HuH-7 (cell line): ENCODE measurements around the gene CADM1.

Source experiments
- DNase-seq: peaks from one replicate; pipeline ENCODE4 v3.0.0; 2011; ENCODE audit warnings: low spot score

Gene CADM1

DNA sequence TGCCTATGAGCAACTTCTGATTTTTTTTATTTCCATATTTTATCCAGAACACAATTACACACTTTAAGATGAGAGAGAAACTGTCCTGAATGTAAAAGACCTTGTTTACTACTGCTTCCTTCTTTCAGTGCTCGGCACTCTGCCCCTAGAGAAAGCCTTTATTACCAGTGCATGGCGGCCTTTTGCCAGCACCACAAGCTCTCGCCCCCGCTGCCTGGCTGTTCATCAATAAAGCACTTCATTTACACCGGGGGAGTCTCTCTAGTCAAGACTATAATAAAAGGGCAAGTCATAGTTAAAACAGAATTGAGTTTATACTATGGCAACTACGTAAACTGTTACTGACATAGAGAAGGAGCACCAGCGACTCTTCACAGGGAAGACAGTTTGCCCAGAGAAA is 259.5 kb downstream of the CADM1 start:
- no peak for DNase-seq

DNA sequence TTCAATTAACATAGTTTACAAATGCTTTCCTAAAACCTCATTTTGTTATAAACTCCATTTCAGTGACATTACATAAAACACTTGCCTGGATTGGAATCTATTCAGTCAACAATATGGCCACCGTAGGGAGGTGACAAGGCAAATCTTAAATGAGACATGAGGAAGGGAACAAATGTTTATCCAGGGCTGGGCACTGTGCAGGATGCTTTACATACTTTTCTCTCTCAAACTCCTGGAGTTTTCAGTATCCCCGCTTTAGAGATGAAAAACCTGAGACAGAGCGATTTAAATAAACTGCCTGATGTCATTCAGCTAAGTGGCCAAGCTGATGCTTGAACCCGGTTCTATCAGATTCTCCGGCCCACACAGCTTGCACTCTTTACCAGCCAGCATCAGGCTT is 259.9 kb downstream of the CADM1 start:
- no peak for DNase-seq

DNA sequence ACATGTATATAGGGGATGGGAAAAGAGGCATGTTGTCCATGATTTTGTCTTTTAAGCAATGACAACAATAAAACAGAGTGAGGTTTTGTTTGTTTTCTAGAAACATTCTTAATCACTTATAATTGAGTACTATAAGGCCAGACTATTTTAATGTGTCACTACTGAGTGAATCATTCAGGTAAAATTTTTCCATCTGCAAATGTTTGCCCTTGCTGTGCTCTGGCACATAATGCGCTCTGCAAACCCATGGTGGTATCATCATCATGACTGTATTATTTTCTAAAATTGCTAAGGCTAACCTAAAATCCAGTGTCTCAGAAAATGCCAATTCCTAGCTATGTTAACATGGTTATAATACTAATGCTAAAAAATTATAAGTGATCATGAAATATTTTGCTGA is 261.2 kb downstream of the CADM1 start:
- DNase-seq, result no peak

DNA sequence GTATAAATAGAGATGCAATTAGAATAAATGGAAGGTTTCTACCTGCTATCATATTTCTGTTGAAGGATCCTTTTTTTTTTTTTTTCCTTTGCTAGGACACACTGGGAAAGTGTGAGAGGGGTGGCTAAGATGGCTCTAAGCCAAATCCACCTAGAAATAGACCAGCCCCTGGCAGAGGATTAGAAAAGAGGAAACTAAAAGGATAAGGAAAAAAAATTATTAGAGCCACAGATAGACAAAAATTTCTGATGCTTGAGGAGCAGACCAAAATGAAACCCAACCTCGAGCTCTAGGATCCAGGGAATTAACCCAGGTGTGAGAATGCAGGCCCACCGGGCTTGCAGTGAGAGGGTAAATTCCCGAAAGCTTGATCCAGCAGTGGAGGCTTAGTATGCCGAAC is 262.3 kb downstream of the CADM1 start:
- no peak for DNase-seq

DNA sequence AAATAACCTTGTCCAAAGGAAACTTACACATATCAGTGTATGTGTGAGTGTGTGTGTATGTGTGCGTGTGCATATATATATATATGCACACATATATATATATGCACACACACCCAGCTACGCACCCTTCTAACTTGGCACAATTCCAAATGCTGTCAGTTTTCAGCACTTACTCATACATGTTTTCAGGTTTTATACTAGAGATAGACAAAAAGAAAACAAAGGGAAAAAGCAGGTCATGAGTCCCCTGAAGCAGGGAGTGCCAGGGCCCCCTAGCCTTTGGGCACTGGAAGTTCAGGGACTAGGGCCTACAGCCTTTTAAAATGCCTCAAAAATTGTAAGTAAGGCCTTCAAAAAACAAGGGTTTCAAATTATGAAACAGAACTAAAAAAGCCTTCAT is 265.4 kb downstream of the CADM1 start:
- no peak for DNase-seq

DNA sequence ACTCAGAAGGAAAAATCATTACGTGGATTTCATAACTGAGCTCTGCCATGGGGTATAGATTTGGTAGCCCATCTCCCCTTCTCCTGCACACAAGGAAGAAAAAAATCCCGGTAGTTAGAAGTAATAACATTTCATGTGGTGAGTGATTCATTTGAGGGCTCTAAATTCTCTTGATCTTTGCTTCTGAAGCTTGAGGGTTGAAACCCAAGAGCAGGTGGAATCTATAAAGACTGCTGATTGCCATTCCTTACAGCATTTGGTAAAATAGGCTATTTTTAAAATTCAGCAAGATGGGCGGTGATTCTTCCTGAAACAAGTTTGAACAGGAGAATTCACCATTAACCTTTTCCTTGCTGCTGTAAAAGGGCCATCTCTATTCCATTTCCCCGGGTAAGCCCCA is 266.1 kb downstream of the CADM1 start:
- DNase-seq, result no peak

DNA sequence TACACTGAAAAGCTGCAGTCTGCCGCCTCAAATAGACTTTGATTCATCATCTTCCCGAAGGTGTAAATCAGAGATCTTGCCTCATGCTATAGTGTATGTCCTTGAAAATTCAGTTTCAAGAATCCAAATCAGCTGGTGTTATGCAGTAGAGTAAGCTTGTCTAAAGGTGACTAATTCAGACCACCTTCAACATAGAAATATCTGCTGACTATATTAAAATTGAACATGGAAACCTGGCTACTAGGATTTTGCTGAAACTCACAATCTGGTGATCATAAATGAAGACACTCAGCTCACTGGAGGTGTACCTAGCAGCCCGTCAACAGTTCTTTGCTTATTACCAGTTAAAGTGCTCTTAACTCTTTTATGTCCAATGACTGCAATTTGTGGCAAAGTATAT is 266.6 kb downstream of the CADM1 start:
- DNase-seq, result no peak

DNA sequence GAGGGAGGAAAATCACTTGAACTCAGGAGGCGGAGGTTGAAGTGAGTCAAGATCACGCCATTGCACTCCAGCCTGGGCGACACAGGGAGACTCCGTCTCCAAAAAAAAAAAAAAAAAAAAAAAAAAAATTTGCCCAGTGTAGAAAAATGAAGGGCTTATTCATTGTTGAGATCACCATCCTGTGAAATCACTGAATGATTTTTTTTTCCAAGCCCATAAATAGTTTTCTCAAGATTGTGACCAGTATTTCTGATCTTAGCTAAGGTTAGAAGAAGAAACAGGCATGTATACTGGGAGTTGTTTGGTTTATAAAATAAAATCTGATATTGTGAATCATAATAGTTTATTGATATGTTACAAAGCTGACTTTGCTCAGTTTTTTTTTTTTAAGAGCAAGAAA is 269.4 kb downstream of the CADM1 start:
- no peak for DNase-seq

DNA sequence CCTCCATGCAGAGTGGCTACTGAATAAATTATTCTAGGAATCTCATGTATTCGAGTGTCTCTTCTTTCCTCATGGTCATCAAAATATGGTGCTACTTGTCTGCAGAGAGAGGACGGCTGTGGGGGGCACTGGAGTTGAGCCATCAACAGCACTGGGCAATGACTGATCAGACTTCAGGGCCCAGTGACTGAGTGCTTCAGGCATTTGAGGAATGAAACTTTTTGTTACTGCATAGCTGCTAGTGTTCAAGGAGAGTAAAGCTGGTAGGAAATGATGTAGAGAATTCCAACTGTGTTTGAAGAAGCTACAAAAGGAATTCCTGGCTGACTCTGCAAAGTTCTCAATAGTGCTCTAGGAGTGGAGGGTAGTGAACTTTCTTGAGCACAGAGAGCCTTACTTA is 277.7 kb downstream of the CADM1 start:
- DNase-seq, result no peak

DNA sequence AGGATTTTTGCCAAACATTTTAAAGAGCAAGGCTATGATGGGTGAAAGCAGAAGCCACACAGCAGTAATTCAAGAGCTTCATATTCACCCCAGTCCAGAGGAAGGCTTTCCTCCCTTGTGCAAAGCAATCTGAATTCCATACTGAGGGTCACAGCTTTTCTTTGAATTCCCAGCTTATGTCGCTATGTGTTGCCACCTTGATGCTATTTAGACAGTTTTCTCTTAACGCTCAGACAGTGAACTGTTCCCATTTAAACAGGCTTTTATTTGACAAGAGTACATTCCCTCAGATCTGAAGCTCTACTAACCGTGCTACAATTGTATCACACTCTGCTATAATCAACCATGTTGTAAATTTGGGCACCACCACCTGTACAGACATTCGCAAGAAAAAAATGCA is 279.7 kb downstream of the CADM1 start:
- no peak for DNase-seq

DNA sequence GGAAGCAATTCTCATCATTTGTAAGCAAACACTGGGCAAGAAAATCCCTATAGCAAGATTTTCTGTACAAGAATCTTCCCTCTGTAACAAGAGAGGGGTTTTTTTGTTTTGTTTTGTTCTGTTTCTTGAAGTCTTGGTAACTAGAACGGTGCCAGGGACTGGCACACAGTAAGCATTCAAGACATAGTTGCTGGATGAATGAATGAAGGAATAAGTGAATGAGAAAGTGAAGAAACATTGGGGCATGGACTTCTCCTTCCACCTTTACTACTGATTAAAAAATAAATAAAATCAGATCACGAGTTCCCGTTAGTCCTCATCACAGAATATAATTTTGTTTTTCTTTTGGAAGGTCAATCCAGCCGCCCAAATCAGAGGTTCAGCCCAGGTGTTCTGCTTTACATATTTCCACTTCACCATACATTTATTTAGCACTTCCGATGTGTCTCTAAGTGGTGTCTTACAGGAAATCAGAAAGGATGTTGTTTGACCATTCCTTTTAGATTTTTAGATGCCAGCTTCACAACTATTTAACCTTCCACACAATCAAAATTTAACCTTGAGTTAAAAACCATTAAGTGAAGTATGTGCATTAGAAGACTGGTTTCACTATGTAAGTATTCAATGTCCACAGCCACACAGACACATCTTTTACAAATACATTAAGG is 281.2 kb downstream of the CADM1 start:
- no peak for DNase-seq

DNA sequence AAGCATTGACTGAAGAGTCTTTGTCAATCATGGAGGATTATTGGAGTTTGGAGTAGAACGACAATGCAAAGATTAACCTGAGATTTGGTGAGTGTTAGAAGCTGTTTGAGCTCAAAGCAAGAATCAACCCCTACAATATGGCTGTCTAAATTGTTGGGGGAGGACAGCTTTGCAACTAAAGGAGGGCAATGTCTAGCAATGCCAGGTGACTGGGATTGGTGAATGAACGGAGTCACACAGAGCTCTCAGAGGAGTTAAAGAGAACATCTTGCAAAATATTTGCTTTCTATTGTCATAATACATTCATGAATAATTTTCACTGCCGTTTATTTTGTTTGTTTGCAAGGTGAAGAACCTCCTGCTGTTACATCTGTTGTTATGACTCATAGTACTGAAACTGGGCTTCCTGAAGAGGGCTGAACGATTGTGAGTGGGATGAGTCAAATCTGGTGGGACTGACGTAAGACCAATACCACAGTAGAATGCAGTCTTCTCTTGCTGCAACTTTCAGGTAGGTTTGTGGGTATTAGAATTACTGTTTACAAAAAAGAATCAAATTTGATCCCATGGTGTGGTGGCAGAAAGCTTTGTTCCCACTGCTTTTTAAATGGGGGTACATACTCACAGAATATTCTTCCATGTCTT is 281.9 kb downstream of the CADM1 start:
- DNase-seq, result no peak

DNA sequence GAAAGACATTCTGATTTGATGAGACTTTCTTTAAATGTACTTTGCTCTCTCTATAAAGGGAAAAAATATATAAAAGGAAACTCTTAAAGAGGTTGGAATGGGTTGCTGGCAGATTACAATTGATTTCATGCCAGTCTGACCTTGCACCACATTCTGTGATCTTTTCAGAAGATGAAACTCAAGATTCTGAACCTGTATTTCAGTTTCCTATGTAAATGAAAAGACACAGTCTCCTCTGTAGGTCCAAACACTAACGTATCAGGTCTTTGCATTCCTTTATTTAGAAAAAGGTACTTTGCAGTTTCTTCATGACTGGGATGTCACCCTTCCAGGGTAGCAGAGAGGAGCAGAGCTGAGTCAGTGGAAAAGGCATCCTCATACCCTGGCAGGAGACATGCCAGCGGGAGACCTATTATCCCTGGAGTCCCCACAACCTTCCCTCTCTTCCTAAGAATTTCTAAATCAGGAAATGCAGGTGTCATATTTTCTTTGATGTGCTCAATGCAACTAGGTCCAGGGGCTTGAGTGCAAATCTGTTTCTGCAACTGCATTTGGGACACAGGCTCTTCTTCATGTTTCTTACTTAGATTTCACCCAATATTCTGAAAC is 282.6 kb downstream of the CADM1 start:
- no peak for DNase-seq

DNA sequence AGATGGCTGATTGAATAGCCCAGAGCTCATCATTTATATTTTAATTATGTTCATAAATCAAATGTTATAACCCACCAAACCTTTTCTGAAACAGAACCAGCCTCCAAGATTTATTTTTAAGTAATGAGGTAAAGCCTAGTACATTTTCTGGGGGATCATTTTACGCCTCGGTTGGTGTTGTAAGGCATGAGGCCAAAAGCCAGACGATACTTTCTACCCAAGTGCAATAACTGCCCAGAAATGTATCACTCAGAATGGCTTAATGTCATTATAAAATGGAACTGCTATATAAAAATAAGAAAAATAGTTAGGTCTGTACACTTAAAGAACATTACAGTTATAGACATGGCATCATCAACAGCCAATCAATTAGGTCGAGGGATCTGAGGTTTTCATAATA is 283.3 kb downstream of the CADM1 start:
- DNase-seq, result no peak

DNA sequence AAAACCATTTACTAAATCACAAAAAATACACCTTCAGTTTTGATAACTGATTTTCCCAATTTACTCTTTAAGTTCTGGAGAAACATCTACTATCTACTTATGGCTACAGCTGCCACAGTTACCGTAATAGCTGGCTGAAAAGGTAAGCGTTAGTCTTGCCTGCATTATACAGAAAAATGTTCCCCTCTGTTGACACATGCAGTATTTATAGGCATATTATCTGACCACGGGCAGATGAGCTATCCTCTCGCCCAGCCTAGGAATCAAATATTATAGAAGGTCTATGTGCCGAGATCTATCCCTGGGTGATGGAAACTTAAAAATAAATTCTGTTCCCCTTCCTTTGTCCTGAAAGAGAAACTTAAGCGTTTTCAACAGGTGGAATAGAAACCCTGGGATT is 283.8 kb downstream of the CADM1 start:
- no peak for DNase-seq

DNA sequence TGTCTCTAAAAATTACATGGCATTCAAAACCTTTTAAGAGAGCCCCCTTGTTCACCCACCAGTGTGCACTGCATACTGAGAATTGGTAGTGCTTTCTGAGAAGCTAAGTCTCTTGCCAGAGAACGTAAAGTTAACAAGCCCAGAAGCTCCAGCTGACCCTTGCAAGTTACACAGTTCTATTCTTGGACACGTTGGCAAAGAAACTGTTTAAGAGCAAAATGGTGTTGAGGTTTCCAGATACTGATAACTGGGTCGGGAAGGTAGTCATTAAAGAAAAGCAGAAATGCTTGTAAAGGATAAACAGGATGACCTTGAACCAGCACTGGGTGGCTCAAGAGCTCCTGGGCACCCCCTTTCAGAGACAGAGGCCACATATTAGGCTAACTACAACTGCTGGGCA is 284.8 kb downstream of the CADM1 start:
- no peak for DNase-seq

DNA sequence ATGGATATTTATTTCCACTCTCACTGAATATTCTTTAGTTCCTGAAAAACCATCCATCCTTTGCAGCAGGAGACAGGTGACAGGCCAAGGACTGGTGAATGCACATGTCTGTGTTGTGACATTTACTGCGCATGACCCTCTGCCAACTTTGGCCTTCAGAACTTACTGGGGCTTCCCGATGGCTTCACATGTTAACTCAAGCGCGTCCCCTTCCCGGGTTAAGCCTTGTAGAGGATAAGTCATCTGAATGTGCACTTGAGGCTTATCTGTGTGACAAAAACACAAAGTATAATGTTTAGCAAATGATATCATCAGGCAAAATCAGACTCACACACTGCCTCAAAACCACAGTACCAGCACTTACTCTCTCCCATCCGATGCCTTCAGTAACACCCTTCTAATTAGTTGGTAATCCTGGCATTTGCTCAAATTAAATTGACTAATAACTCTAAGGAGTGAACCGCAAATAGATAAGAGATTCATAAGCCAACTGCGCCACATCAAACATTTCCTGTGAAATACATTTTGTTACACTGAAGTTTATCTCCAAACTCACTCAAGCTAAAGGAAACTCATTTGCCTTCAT is 286.4 kb downstream of the CADM1 start:
- no peak for DNase-seq

DNA sequence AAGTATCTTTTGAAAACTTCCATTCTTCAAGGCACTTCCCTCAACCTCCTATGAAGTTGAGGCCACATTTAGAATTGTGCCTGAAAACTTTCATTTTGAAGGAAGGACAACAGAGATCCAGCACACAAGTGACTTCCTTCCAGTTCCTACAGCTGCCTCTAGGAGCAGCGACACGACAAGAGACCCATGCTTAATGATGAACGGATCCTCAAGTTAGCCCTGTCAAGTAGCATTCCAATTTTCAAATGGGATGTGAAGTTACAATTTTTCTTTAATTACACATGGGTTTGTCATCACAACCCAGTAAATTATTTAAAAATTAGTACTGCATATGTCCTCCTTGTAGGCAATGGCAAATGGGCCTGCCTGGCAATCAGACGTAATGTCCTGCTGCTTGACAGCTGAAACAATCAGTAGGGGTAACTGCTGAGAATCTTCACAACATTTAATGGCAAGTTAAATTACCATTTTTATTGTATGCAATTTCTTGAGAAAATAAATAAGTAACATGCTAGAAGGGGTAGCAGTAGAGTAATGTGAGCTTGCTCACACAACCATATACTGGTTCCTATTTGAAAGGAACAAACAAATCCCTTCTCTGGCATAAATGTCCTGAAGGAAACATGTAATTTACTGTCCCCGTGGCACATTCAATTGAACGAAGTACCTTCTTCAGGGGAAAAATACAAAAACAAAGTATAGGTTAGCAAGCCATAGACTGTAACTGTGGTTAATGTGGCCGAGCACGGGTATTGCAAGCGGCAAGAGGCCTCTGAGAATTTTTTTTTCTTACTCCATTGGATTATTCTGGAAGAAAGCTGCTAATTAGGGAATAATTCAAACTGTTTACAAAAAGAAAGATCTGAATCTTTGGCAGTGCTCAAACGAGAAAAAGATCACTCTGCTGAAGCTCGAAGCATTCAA is 288.3 kb downstream of the CADM1 start:
- peak; percentile 19 for DNase-seq

DNA sequence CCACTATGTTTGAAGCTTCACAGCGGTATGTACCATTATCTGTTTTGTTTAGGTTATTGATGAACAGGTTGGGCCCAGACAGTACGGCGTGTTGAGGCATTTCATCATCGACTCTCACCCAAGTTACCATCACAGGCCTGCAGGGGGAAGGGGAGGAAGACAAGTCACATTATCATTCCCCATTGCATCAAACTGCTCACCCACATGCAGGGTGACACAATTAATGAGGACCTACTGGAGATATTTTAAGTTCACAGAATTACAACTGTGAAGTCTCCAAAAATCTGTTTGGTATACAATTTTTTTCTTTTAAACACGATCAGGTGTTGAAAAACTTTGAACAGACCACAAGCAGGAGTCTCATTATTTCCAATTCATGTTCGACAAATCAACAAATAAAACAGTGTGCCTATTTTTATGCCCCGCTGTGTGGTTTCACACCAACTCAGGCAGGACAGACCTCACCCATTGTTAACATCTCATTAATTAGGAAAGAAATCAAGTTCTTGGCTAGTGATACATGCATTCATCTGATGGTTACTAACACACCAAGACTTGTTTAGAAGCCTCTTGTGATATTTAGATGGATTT is 289.5 kb downstream of the CADM1 start:
- DNase-seq, result no peak

DNA sequence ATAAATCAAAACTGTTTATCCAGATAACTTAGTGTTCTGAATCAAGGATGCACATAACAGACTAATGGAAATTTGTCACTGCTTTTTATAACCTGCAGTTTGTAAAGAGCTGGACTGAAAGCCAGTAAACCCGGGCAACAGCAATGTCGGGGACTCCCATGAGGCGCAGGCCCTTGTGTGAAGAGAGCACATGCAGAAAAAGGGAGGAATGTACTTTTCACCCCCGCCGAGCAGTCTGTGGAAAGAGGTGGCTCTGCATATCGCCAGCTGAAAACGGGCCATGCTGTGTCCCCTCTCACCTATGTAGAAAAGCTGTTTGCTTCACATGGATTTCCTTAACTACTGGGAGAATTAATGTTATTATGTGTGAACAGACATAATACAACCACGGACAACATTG is 291.2 kb downstream of the CADM1 start:
- DNase-seq, result no peak

DNA sequence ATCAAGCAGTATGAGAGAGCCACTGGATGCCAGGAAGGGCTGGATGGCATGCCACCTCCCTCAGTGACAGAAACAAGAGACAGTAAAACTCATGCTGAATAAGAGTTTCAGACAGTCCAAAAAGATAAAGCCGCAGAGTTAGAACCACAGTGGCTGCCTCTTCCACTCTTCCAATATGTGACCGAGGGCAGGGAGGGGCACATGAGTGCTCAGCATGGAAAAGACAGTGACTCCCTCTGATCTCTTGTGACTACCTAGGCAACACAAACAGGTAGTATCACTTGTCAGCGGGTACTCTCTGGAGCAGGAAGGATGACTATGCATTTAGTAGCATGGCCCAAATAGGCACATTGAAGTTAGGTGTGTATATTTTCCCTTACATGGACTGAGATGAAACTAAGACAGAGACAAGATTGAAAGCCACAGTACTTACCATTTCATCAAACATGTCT is 295.4 kb downstream of the CADM1 start:
- DNase-seq, result no peak

DNA sequence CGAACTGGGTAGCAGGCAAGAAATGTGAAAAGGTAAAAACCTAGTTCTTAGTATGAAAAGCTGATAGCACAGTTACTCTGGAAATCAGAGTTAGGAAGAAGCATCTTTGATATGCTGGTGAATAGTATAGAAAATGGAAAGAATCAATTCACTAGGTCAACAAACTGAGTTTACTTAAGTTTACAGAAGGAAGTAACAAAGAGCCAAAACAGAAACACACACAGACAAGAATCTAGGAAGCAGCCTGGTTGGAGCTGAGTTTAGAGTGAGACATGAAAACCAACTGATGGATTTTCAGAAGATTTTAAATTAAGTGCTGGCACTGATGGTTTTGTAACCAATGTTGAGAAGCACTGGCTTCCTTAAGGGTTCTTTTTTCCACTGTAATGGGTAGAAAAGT is 296.3 kb downstream of the CADM1 start:
- no peak for DNase-seq
